ENCODE measurements around the gene LRP1B. TPM values are rescaled to one million over a fixed set of nuclear protein-coding genes. Genes with fewer than 3 reads are reported as not detected.

LRP1B gene
- total RNA-seq, 4 donors from 2014 or later, result 3.3 to 11.1 (median 4.6) TPM

- TF ChIP-seq, protein P1, sequence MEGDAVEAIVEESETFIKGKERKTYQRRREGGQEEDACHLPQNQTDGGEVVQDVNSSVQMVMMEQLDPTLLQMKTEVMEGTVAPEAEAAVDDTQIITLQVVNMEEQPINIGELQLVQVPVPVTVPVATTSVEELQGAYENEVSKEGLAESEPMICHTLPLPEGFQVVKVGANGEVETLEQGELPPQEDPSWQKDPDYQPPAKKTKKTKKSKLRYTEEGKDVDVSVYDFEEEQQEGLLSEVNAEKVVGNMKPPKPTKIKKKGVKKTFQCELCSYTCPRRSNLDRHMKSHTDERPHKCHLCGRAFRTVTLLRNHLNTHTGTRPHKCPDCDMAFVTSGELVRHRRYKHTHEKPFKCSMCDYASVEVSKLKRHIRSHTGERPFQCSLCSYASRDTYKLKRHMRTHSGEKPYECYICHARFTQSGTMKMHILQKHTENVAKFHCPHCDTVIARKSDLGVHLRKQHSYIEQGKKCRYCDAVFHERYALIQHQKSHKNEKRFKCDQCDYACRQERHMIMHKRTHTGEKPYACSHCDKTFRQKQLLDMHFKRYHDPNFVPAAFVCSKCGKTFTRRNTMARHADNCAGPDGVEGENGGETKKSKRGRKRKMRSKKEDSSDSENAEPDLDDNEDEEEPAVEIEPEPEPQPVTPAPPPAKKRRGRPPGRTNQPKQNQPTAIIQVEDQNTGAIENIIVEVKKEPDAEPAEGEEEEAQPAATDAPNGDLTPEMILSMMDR (IDR thresholded peaks at IDR 0.05 in 4 of 5, conservative IDR thresholded peaks at IDR 0.05 in 1 of 5), result no peak
- no peak for TF ChIP-seq POLR2A (IDR thresholded peaks at IDR 0.05)
- intact Hi-C loops (cut with DNase I; ENCODE audit: low total_unique reads) (no loop called here), in situ Hi-C loops (cut with MboI; ENCODE audit: low sequenced_read_pairs in 4 of 4) (no loop called here)
- Histone ChIP-seq H3K27me3 (no peaks in the 10 kb centered on the region), H3K27ac (no peak overlapping the region), H3K4me3 (no peak overlapping the region), H3K36me3 (no peaks in the 10 kb centered on the region), H3K9me3 (no peaks in the 10 kb centered on the region), H3K4me1 (no peaks in the 10 kb centered on the region)
- ATAC-seq (no peak), DNase-seq (no peak)
Observed at GRCh38 chr2:140775411-140775810, 1355.4 kb downstream of the LRP1B start.

- TF ChIP-seq, protein P1 (IDR thresholded peaks at IDR 0.05 in 4 of 5, conservative IDR thresholded peaks at IDR 0.05 in 1 of 5), result no peak
- no peak for TF ChIP-seq POLR2A (IDR thresholded peaks at IDR 0.05)
- ATAC-seq (no peak), DNase-seq (no peak)
- intact Hi-C loops (cut with DNase I; ENCODE audit: low total_unique reads), result no loop called here
- H3K27ac ChIP-seq, result no peak overlapping the region
- no peaks in the 10 kb centered on the region for H3K9me3 ChIP-seq
- no peak overlapping the region for H3K4me3 ChIP-seq
- no peaks in the 10 kb centered on the region for H3K27me3 ChIP-seq
- in situ Hi-C loops (cut with MboI; ENCODE audit: low sequenced_read_pairs in 4 of 4), result no loop called here
- H3K4me1 ChIP-seq, result no peaks in the 10 kb centered on the region
- no peaks in the 10 kb centered on the region for H3K36me3 ChIP-seq
Observed at GRCh38 chr2:140770645-140771044, 1360.2 kb downstream of the LRP1B start.

DNA sequence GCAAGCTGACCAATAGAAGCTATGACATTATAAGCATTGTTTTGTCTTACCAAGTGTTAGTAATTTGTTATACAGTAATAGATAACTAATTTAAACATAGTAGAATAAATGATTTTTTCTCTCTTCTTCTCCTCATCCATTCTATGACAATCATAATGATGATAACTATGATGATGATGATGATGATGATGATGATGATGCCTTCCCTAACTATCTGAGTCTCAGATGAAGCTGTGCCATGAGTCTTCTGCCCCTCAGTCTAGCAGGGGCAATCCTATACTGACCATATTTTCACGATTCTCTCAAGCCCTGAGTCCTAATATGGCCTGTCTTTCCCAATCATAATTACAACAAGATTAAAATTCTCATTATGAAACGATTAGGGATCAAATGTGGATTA, 1369.0 kb downstream of the LRP1B start:
- H3K36me3 ChIP-seq, result no peaks in the 10 kb centered on the region
- H3K27me3 ChIP-seq, result no peaks in the 10 kb centered on the region
- no peaks in the 10 kb centered on the region for H3K4me1 ChIP-seq
- TF ChIP-seq, protein P1 (IDR thresholded peaks at IDR 0.05 in 4 of 5, conservative IDR thresholded peaks at IDR 0.05 in 1 of 5), result no peak
- TF ChIP-seq POLR2A (IDR thresholded peaks at IDR 0.05), result no peak
- H3K9me3 ChIP-seq, result no peaks in the 10 kb centered on the region
- ATAC-seq (no peak), DNase-seq (no peak)
- H3K4me3 ChIP-seq, result no peak overlapping the region
- in situ Hi-C loops (cut with MboI; ENCODE audit: low sequenced_read_pairs in 4 of 4) (no loop called here), intact Hi-C loops (cut with DNase I; ENCODE audit: low total_unique reads) (no loop called here)
- H3K27ac ChIP-seq, result no peak overlapping the region

- in situ Hi-C loops (cut with MboI; ENCODE audit: low sequenced_read_pairs in 4 of 4) (no loop called here), intact Hi-C loops (cut with DNase I; ENCODE audit: low total_unique reads) (no loop called here)
- no peaks in the 10 kb centered on the region for H3K36me3 ChIP-seq
- H3K27me3 ChIP-seq, result no peaks in the 10 kb centered on the region
- H3K4me3 ChIP-seq, result no peak overlapping the region
- no peak for TF ChIP-seq POLR2A (IDR thresholded peaks at IDR 0.05)
- TF ChIP-seq, protein P1 (IDR thresholded peaks at IDR 0.05 in 4 of 5, conservative IDR thresholded peaks at IDR 0.05 in 1 of 5), result no peak
- H3K9me3 ChIP-seq, result no peaks in the 10 kb centered on the region
- ATAC-seq (no peak), DNase-seq (no peak)
- no peaks in the 10 kb centered on the region for H3K4me1 ChIP-seq
- no peak overlapping the region for H3K27ac ChIP-seq
Observed at GRCh38 chr2:140759426-140760156, 1371.2 kb downstream of the LRP1B start.

- H3K27me3 ChIP-seq, result no peaks in the 10 kb centered on the region
- no peak for ATAC-seq
- H3K9me3 ChIP-seq, result no peaks in the 10 kb centered on the region
- in situ Hi-C loops (cut with MboI; ENCODE audit: low sequenced_read_pairs in 4 of 4), result no loop called here
- no peak for DNase-seq
- H3K36me3 ChIP-seq, result no peaks in the 10 kb centered on the region
- intact Hi-C loops (cut with DNase I; ENCODE audit: low total_unique reads), result no loop called here
- no peaks in the 10 kb centered on the region for H3K4me1 ChIP-seq
- TF ChIP-seq POLR2A (IDR thresholded peaks at IDR 0.05), result no peak
- H3K27ac ChIP-seq, result no peak overlapping the region
- no peak overlapping the region for H3K4me3 ChIP-seq
Observed at GRCh38 chr2:140747665-140748064, 1383.2 kb downstream of the LRP1B start.
